GM12892 (cell line): ENCODE results near the gene PGR.

Source experiments
- POLR2A ChIP-seq: IDR thresholded peaks from 2 replicates; pipeline ENCODE4 v1.6.1; 2011; ENCODE audit warnings: low read depth, low read length, control low read depth
- TAF1 ChIP-seq: IDR thresholded peaks from 2 replicates; pipeline ENCODE4 v1.6.1; 2011; ENCODE audit warnings: low read depth, mild to moderate bottlenecking, control low read depth, low read length, borderline replicate concordance

- TF ChIP-seq POLR2A (no peak), TAF1 (no peak)
These were observed 99.6 kb downstream of the PGR start for GRCh38 chr11:101030015-101030414.
